Measurements from ENCODE around the gene PCNT.
"Not testable (repeated sequence)": the region's sequence is repeated elsewhere in the genome, so short reads cannot be mapped to it uniquely, and the experiment has no call there.

The PCNT gene

DNA sequence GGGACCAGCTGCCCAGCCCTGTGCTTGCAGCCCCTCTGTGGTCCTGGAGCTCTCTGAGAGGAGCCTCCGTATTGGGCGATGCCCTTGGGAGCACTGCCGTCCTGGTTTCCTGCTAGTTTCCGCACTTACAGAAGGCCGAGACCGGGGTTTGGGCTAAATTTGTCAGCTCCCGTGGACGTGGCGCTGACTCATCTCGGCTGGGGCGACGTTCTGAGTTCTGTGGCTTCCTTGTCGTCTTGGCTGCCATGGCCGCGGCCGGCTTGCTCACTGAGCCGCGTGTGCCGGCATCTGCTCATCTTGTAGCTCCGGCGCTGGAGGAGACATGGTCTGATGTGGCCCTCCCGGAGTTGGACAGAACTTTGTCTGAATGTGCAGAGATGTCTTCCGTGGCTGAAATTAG lies 64.9 kb downstream of the PCNT start:
- DNase-seq: no peak

- DNase-seq: no peak
These were observed 66.9 kb downstream of the PCNT start for GRCh38 chr21:46390603-46391545.

DNA sequence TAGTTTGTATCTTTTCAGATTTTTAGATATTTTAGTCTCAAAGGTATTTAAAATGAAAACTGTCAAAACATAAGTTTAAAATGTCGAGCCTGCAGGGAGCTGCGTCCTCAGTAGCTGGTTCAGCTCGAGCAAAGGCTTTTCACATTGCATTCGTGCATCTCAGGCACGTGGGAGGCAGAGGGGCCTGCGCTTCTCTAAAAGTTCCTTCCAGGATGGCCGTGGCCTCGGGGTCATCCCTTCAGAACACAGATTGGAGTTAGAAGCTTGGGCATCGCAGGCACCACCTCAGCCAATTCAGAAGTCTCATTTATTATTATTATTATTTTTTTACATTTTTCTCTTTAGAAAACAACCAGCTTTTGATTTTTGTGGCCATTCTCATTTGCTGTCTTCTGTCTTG lies 67.8 kb downstream of the PCNT start:
- DNase-seq: no peak

DNA sequence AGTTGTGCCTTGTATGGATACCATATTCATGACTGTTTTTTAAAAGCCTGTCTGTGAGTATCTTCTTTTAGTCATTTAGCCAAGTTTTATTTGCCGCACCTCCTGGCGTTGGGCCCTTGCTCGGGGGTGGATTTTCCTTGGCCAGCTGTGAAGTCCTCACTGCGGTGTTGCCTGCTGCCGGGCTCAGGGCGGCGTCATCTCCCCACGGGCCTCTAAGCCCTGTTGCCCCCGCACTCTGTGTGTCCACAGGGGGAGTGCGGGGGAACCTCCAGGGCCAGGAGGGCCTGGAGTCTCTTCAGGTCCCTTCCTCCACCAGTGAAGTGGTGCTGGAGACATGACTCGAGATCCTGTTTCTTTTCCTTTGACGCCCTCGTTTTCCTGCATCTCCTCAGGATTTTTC lies 69.0 kb downstream of the PCNT start:
- no peak for DNase-seq

GRCh38 chr21:46393451-46393940 lies 69.5 kb downstream of the PCNT start:
- no peak for DNase-seq

DNA sequence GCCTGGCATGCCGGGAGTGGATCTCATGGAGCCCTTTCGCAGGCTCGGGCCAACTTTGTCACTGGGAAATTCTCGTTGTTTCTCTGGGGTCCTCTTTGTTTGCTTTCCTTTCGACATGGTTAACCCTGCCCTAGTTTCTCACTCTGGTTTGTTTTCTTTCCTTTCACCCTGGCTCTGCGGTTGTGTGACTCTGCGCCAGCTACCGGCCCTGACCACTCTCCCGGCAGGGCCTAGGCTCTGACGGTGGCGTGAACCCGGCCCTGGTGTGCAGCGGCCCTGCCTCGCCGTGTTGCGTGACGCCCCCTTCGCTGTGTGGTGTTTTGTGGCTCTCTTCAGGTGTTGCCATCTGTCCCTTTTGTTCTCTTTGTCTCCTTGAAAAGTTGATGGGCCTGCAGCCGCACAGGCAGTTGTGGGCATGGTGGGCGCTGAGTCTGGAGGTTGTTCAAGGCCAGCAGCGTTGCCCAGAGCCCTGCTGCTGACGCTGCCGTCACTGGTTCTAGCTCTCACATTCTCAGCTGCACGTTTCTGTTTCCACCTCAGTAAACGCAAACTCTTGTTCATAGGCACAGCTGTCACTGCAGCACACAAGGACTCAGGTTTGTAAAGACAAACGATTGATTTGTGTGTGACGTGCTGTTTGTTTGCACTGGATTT lies 70.1 kb downstream of the PCNT start:
- DNase-seq: peak; percentile 25

DNA sequence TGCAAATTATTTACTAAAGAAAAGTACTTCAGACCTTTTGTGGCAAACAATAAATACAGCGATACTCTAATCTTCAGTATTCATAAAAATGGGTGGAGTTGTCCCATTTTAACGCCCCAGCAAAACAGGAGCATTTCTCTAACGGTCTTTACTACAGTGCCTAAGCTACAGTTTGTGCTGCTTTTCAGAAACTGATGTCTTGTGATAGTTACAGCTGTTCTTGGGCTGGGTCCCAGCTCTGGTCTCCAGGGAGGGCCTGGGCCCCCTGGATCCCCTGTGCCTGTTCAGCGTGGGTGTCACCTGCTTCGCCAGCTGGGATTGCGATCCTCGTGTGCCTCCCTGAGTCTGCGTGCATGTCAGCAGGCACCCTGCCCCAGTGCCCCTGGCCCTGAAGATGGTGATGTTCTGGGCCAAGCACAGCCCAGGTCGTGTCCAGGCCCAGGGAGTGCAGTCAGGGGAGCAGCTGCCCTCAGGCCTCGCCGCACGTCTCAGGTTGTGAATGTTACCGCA lies 70.7 kb downstream of the PCNT start:
- DNase-seq: no peak

DNA sequence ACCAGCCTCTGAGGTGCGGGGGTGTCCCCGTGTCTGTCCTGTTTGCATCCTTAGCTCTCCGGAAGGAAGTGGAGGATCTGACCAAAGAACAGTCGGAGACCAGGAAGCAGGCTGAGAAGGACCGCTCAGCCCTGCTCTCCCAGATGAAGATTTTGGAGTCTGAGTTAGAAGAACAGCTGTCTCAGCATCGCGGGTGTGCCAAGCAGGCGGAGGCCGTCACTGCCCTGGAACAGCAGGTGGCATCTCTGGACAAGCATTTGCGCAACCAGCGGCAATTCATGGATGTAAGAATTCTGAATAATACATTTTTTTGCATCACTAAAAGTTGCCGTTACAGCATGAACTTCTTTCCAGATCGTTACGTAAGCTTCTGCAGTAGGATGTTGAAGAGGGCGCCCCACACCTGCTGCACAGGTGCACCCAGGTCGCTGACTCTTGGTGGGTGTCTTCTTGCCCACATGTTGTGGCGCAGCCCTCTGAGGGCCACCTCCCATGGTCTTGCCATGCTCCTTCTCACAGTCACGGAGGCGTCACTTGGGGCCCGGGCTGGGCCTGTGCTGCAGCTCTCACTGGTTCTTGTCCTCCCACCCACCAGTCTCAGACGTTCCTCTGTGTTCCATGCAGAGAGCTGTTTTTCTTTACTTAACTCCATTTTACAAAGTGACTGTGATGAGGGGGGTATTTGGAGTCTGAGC lies 73.4 kb downstream of the PCNT start:
- DNase-seq: no peak

DNA sequence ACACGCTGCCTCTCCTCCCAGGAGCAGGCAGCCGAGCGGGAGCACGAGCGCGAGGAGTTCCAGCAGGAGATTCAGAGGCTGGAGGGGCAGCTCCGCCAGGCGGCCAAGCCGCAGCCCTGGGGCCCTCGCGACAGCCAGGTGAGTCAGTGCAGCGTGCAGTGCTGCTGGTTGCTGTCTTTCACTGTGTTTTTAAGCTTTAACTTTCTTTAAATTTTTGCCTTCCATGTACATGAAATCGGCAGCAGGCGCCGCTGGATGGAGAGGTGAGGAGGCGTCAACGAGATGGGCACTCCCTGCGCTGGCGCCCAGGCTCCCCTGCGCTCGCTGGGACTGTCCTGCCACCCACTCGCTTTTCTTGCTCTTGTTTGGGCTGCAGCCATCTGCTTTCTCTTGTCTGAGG lies 74.0 kb downstream of the PCNT start:
- no peak for DNase-seq

- no peak for DNase-seq
These were observed 75.2 kb downstream of the PCNT start for GRCh38 chr21:46399129-46399528.

DNA sequence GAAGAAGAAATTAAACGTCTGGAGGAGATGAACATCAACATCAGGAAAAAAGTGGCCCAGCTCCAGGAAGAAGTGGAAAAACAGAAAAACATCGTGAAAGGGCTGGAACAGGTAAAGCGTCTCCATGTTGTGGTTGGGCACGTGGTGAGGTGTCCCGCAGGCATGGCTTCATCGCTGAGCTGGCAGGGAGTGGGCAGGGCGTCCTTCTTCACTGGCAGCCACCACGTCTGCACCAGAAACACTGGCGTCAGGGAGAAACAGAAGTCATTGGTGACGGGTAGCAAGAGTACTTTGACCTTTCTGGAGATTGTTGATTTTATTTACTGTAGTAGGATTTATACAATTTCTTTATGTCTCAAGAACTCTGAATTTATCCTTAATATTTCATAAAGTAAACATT lies 75.7 kb downstream of the PCNT start:
- DNase-seq: no peak

DNA sequence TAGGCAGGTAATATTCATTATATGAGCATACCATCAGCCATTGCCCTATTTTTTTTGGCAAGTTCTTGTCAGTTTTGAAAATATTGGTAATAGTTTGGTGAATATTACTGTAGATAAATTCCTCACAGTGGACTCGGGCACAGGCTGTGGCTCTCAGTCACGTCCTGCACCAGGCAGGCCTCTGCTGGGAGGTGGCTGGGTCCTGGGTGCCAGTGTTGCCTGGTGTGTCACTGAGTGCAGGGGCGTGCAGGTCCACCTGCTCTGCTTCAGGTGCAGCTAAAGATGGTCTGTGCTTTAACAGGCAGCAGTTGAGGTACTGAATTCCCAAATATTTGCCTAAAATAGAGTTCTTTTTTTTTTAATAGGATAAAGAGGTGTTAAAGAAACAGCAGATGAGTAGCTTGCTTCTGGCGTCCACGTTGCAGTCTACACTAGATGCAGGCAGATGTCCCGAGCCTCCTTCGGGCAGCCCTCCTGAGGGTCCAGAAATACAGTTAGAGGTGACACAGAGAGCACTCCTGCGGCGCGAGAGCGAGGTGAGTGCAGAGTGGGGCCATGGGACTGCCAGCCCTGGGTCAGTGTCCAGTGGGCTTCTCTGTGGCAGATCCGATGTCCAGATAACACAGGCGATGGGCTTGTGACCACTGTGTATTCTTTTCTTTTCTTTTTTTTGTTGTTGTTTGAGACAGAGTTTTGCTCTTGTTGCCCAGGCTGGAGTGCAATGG lies 77.4 kb downstream of the PCNT start:
- DNase-seq: no peak

- no peak for DNase-seq
These were observed 78.5 kb downstream of the PCNT start for GRCh38 chr21:46402421-46402820.

DNA sequence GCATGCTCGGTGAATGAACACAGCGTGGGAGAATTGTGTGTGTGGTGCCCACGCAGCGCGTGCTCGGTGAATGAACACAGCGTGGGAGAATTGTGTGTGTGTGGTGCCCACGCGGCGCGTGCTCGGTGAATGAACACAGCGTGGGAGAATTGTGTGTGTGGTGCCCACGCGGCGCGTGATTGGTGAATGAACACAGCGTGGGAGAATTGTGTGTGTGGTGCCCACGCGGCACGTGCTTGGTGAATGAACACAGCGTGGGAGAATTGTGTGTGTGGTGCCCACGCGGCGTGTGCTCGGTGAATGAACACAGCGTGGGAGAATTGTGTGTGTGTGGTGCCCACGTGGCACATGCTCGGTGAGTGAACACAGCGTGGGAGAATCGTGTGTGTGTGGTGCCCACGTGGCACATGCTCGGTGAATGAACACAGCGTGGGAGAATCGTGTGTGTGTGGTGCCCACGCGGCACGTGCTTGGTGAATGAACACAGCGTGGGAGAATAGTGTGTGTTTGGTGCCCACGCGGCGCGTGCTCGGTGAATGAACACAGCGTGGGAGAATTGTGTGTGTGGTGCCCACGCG lies 79.4 kb downstream of the PCNT start:
- DNase-seq: not testable (repeated sequence)

DNA sequence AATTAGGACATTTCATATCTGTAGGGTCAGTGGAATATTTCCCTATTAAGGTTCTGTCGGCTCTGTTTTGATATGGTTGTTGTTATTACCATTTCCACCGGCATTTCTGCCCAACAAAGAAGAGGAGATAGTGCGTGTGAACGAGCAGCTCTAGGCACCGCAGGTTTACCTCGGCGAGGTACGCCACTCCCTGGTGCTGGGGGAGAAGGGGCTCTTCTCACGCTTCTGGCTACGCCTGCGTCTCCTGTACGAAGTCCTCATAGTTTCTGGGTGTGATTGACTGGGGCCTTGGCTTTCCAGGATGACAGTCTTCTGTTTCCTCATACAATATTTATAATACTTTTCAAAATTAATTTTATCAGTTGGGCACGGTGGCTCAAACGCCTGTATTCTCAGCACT lies 80.3 kb downstream of the PCNT start:
- no peak for DNase-seq

GRCh38 chr21:46406001-46406400 lies 82.0 kb downstream of the PCNT start:
- no peak for DNase-seq

DNA sequence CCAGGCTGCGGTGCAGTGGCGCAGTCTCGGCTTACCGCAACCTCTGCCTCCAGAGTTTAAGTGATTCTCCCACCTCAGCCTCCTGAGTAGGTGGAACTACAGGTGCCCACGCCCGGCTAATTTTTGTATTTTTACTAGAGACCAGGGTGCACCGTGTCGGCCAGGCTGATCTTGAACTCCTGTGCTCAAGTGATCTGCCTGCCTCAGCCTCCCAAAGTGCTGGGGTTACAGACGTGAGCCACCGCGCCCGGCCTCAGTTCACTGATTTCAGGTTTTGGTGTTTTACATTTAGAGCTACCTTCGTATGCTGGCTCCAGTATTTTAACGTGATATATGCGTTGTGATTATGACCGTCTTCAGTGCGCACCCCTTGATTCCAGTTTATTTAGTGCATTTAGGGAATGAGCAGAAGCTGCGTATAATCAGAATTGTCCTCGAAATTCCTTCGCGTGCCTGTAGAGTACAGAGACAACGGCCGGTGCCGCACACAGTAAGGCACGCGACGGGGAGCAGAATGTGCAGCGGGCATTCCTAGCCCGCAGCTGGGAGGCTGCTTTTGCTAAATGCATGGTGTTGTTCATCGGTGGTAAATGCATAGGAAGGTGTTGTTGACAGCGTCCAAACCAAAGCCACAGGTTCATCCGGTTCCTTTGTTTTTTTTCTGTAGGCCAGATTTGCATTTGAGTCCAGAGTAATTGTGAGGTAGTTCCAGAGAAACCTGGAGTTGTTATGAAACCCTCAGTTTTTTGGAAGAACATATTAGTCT lies 85.9 kb downstream of the PCNT start:
- no peak for DNase-seq

DNA sequence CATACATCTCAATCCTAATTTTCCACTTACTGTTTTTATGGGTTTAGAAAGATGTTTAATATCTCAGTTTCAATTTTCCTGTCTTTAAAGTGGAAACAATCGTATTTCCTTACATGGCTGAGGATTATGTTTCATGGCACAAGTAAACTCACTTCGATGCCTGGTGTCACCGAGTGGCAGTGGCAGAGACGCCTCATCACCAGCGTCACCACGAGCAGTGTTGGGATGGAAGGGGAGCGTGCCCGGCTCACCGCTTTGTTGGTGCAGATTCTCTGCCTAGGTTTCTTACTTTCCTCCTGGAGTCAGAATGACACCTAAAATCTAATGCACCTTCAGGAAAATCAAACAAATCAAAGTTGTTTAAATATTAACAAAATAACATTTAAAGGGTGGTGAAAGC lies 86.6 kb downstream of the PCNT start:
- no peak for DNase-seq

- no peak for DNase-seq
These were observed 87.3 kb downstream of the PCNT start for GRCh38 chr21:46411236-46411635.

- DNase-seq: no peak
These were observed 87.7 kb downstream of the PCNT start for GRCh38 chr21:46411691-46412090.

Measured in DMS79 treated with DMSO at 0.1 percent for 48 hours (cell line).